ENCODE measurements around the gene MYL6B.

Gene MYL6B

GRCh38 chr12:56124133-56124532 is 28.3 kb upstream of the MYL6B start:
- no peak for TF ChIP-seq CTCF (IDR thresholded peaks at IDR 0.05; ENCODE audit: insufficient read depth, missing control alignments)
- no peak for DNase-seq (ENCODE audit: insufficient read length, low spot score)
- FAIRE-seq = no peak

DNA sequence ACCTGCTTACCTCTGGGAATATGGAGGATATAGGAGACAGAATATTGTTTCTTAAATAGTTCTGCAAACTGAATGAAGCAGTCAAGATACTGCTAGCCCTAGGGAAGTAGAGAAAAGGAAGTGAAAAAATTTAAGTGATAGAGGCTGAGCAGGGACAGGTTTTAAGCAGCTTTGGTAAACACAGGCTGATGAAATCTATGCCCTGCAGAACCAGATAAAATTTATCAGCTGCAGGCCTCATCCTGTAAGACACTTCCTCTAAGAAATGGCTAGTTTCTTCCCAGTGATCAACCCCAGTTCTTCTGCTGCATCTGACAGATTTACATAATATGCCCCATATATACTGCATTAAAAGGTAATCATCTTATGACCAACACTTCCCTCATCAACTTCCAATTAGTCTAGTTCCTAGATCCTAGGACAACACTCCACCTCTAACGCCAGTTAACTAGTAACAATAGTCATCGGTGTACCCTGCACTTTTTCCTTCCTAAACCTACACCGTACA is 25.6 kb upstream of the MYL6B start:
- DNase-seq (ENCODE audit: insufficient read length, low spot score) = no peak
- no peak for FAIRE-seq
- no peak for TF ChIP-seq CTCF (IDR thresholded peaks at IDR 0.05; ENCODE audit: insufficient read depth, missing control alignments)

DNA sequence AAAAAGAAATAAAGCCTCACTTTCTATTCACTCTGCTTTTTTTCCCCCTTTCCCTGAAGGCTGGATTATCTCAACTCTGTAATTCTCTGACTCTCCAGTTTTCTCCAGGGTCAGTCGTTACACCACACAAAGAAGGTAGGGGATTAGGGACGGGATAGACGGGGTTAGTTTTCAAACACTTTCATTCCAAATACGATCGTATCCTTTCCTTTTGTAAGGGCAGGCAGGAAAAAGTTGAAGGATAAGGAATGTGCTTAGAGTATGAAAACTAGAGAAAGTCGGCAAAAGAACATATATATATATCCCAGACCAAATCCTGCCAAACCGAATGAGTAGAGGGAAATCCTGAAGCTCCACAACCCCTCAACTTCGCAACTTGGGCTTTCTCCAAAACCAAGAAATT is 24.9 kb upstream of the MYL6B start:
- FAIRE-seq (no peak), DNase-seq (ENCODE audit: insufficient read length, low spot score) (no peak)
- no peak for TF ChIP-seq CTCF (IDR thresholded peaks at IDR 0.05; ENCODE audit: insufficient read depth, missing control alignments)

GRCh38 chr12:56127888-56128669 is 24.3 kb upstream of the MYL6B start, which contains the start of gene ESYT1:
TSS of gene ESYT1 (plus strand) at chr12:56128267. CDS start at chr12:56128320, 53 bp downstream.
- no peak for TF ChIP-seq CTCF (IDR thresholded peaks at IDR 0.05; ENCODE audit: insufficient read depth, missing control alignments)
- FAIRE-seq = no peak

GRCh38 chr12:56128670-56129205 is 23.6 kb upstream of the MYL6B start:
- FAIRE-seq (no peak), DNase-seq (ENCODE audit: insufficient read length, low spot score) (no peak)
- no peak for TF ChIP-seq CTCF (IDR thresholded peaks at IDR 0.05; ENCODE audit: insufficient read depth, missing control alignments)

More at GRCh38 chr12:56127888-56128669, 24.3 kb upstream of the MYL6B start, which contains the start of gene ESYT1:
- peak; percentile 78 for DNase-seq (ENCODE audit: insufficient read length, low spot score)

DNA sequence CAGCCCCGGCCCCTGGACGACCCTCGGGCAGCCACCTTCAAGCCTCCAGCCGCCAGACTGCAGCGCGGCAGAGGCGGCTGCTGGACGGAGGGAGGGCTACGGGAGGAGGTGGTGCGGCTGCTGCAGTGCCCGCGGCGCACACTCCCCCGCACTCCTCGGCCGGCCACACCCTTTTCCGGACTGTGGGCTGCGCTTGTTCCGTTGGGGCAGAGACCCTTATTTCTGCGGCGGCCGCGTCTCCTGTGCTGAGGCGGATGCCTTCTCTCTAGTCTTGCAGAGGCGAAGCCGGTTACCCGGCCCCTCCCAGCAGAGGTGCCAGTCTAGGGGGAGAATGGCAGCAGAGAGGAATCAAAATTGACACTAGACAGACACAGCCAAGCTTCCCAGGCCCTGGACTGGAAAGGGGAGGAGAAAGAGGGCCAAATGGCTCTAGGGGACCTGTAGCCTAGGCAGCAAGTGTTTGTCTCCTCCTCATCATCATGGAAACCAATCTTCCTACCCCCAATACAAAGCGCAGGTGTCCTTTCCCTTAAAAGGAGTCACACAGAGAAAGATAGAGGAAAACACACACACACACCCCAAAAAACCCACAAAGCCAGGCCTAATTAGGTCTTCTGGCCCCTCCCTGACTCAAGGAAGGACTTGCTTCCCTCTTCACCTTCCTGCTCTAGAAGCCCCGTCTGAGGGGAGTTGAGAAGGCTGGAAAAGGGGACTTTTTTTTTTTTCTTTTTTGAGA is 23.0 kb upstream of the MYL6B start:
- no peak for TF ChIP-seq CTCF (IDR thresholded peaks at IDR 0.05; ENCODE audit: insufficient read depth, missing control alignments)
- DNase-seq (ENCODE audit: insufficient read length, low spot score) = no peak
- FAIRE-seq = no peak

Measured in D721Med (cell line).